A673 (cell line): ENCODE measurements around the gene TAGLN. TPM values are rescaled to one million over a fixed set of nuclear protein-coding genes. Genes with fewer than 3 reads are reported as not detected.

ENCODE experiments used
- BruUV-seq: library from RNA; stranded (reverse); fragments of 400-500 nt; replicated peaks from 2 replicates; lab custom pipeline; 2021; lab: Mats Ljungman, UMichigan
- CTCF ChIA-PET: fragments of 300-600 bp; sonication (Branson Sonifier 250); formaldehyde crosslinking; loops from one replicate; lab custom pipeline; 2022; ENCODE audit warnings: antibody characterized with exemption; lab: Charles Lee
- POLR2A ChIA-PET: fragments of 300-600 bp; sonication (Branson Sonifier 250); formaldehyde crosslinking; loops from one replicate; lab custom pipeline; 2022; ENCODE audit warnings: antibody characterized with exemption; ENCODE audit not compliant: low non-redundant PET; lab: Charles Lee
- DNase-seq: peaks from one replicate; pipeline ENCODE4 v3.0.0-alpha.2; 2015; ENCODE audit warnings: low spot score
- H3K27ac ChIP-seq: fragments of 200-600 bp; sonication (generic); 2 replicates; pipeline ENCODE4 v1.5.1; 2016; ENCODE audit warnings: mixed run types, low read depth, mild to moderate bottlenecking, mixed read lengths, antibody characterized with exemption, low read length; ENCODE audit not compliant: poor library complexity, severe bottlenecking
- H3K27me3 ChIP-seq: fragments of 200-600 bp; sonication (generic); replicated peaks from 2 replicates; pipeline ENCODE4 v1.6.1; 2017; ENCODE audit warnings: mixed run types, low read depth, mild to moderate bottlenecking, mixed read lengths, antibody characterized with exemption, low read length; ENCODE audit not compliant: insufficient read depth, poor library complexity
- H3K36me3 ChIP-seq: fragments of 200-600 bp; sonication (generic); 2 replicates; pipeline ENCODE4 v1.6.1; 2016; ENCODE audit warnings: mixed run types, mild to moderate bottlenecking, mixed read lengths, antibody characterized with exemption, low read length; ENCODE audit not compliant: insufficient read depth, poor library complexity, severe bottlenecking
- H3K4me1 ChIP-seq: fragments of 200-600 bp; sonication (generic); 2 replicates; pipeline ENCODE4 v1.6.1; 2017; ENCODE audit warnings: mixed run types, mild to moderate bottlenecking, mixed read lengths, antibody characterized with exemption, low read length; ENCODE audit not compliant: insufficient read depth, poor library complexity, severe bottlenecking
- H3K4me3 ChIP-seq: fragments of 200-600 bp; sonication (generic); 2 replicates; pipeline ENCODE4 v1.5.1; 2016; ENCODE audit warnings: low read depth, mixed run types, mild to moderate bottlenecking, mixed read lengths, low read length; ENCODE audit not compliant: poor library complexity, severe bottlenecking
- H3K9me3 ChIP-seq: fragments of 200-600 bp; sonication (generic); 2 replicates; pipeline ENCODE4 v1.6.1; 2016; ENCODE audit warnings: mixed run types, low read depth, mild to moderate bottlenecking, mixed read lengths, antibody characterized with exemption, low read length; ENCODE audit not compliant: poor library complexity, severe bottlenecking
- EZH2 ChIP-seq: fragments of 200-600 bp; sonication (generic); IDR thresholded peaks from 2 replicates; pipeline ENCODE4 v1.6.1; 2017; ENCODE audit warnings: borderline replicate concordance, low read depth, mild to moderate bottlenecking, mixed read lengths, antibody characterized with exemption, low read length; ENCODE audit not compliant: poor library complexity, severe bottlenecking
- intact Hi-C: fragments of 100-400 bp; cut with micrococcal nuclease; formaldehyde crosslinking; loops from one replicate; pipeline ENCODE4 v1.10.0; 2022; ENCODE audit not compliant: unreplicated experiment
- total RNA-seq: library from RNA; stranded (reverse); gene quantifications from 2 replicates; pipeline ENCODE4 v1.2.3, GENCODE V29; 2021
- TF ChIP-seq, protein P1 (sequence below): fragments of 300-800, 200-600 bp; sonication (generic); conservative IDR thresholded peaks from 2 replicates; pipeline ENCODE4 v1.5.1; 2017; ENCODE audit warnings: low read depth, mild to moderate bottlenecking, antibody characterized with exemption, low read length, moderate library complexity, mixed read lengths

The TAGLN gene
- total RNA-seq, 1 experiment from 2014 or later = 27.2 TPM

GRCh38 chr11:117226388-117227385 is 27.5 kb downstream of the TAGLN start:
- peaks cover 20% of the 10 kb centered on the region for H3K4me1 ChIP-seq
- intact Hi-C loops = loop anchor here (1.0 to 5.0 kb wide), 5 partner anchors 45 to 494 kb away; partner anchors contain the start of gene APOA5
- no peak overlapping the region for H3K27ac ChIP-seq
- no peak for TF ChIP-seq EZH2
- TF ChIP-seq, protein P1, sequence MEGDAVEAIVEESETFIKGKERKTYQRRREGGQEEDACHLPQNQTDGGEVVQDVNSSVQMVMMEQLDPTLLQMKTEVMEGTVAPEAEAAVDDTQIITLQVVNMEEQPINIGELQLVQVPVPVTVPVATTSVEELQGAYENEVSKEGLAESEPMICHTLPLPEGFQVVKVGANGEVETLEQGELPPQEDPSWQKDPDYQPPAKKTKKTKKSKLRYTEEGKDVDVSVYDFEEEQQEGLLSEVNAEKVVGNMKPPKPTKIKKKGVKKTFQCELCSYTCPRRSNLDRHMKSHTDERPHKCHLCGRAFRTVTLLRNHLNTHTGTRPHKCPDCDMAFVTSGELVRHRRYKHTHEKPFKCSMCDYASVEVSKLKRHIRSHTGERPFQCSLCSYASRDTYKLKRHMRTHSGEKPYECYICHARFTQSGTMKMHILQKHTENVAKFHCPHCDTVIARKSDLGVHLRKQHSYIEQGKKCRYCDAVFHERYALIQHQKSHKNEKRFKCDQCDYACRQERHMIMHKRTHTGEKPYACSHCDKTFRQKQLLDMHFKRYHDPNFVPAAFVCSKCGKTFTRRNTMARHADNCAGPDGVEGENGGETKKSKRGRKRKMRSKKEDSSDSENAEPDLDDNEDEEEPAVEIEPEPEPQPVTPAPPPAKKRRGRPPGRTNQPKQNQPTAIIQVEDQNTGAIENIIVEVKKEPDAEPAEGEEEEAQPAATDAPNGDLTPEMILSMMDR = peak; percentile 91
- no TSS peak for BruUV-seq
- ChIA-PET POLR2A (no interaction called here), CTCF (interaction anchor here (0.6 to 1.6 kb wide), 11 partner anchors 8 to 705 kb away, joined by 3 to 9 read pairs (median 4); partner anchors contain the start of genes APOA5 and SIDT2)
- DNase-seq = peak; percentile 90
- H3K9me3 ChIP-seq = no peaks in the 10 kb centered on the region
- no peak overlapping the region for H3K4me3 ChIP-seq
- H3K36me3 ChIP-seq = peaks cover 3% of the 10 kb centered on the region
- no peaks in the 10 kb centered on the region for H3K27me3 ChIP-seq

DNA sequence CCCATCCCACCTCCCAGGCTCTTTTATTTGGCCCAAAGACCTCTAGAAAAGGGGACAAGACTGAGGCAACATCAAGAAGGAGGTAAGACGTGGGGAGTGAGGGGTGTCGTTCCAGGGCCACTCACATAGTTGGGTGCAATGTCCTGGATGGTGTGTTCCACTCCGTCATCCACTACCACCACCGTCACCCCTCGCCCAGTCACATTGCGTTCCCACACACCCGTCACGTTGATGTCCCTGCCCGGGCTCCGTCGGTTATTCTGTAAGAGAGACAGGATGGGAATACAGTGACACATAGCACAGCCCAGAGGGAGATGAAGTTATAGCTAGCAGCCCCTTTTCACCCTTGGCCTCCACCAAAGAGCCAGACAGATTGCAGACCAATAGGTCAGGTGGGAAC is 28.9 kb downstream of the TAGLN start:
- no peak for DNase-seq
- Histone ChIP-seq H3K9me3 (no peaks in the 10 kb centered on the region), H3K4me3 (no peak overlapping the region), H3K4me1 (peaks cover 11% of the 10 kb centered on the region), H3K27ac (no peak overlapping the region), H3K36me3 (peaks cover 3% of the 10 kb centered on the region), H3K27me3 (no peaks in the 10 kb centered on the region)
- CTCF ChIA-PET = no interaction called here
- intact Hi-C loops = loop anchor here (5.0 kb wide), 2 partner anchors 351 to 496 kb away; no protein-coding TSS in a partner anchor
- no peak for TF ChIP-seq EZH2
- TF ChIP-seq, protein P1 = no peak
- POLR2A ChIA-PET = no interaction called here
- no TSS peak for BruUV-seq

GRCh38 chr11:117229411-117229810 is 30.2 kb downstream of the TAGLN start:
- POLR2A ChIA-PET = no interaction called here
- no peak overlapping the region for H3K4me3 ChIP-seq
- intact Hi-C loops = loop anchor here (5.0 kb wide), 2 partner anchors 352 to 497 kb away; no protein-coding TSS in a partner anchor

More at GRCh38 chr11:117229411-117229810, 30.2 kb downstream of the TAGLN start:
- H3K36me3 ChIP-seq = peaks cover 3% of the 10 kb centered on the region
- no peaks in the 10 kb centered on the region for H3K9me3 ChIP-seq
- BruUV-seq = no TSS peak
- no peak overlapping the region for H3K27ac ChIP-seq
- H3K27me3 ChIP-seq = no peaks in the 10 kb centered on the region
- CTCF ChIA-PET = no interaction called here
- TF ChIP-seq EZH2 = no peak
- no peak for DNase-seq
- peaks cover 14% of the 10 kb centered on the region for H3K4me1 ChIP-seq
